ENCODE measurements around the gene ULK1.

DNA sequence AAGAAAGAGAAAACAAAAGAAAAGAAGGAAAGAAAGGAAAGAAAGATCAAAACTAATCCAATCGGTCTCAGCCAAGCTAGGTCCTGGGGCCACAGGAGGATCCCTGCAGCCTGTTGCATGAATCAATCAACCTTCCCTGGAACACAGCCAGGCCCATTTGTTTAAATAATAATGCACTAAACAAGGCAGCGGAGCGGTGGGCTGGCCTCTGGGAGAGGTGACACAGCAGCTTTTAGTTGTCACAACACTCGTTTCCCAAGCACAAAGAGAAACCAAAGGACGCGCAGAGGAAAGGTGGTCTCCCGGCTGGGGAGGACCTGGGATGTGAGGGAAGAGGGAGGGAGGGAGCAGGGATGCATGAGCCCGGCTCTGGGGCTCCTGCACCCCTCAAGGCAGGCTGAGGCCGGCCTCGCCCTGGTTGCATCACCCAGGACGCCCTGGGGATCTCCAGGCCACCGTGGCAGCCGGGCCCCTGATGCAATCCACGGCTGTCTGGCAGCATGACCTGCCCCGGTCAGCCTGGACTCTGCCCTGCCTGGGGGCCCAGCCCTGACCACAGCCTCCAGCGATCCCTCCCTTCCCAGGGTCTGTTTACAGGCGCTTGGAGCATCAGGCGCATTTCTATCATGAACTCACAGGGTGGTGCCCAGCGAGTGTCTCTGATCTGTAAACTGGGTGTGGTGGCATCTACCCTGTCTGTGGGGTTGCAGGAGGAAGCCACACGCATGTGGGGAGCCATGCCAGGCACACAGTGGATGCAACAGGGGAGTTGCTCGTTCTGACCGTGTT, 33.8 kb upstream of the ULK1 start:
- TF ChIP-seq, protein P1, sequence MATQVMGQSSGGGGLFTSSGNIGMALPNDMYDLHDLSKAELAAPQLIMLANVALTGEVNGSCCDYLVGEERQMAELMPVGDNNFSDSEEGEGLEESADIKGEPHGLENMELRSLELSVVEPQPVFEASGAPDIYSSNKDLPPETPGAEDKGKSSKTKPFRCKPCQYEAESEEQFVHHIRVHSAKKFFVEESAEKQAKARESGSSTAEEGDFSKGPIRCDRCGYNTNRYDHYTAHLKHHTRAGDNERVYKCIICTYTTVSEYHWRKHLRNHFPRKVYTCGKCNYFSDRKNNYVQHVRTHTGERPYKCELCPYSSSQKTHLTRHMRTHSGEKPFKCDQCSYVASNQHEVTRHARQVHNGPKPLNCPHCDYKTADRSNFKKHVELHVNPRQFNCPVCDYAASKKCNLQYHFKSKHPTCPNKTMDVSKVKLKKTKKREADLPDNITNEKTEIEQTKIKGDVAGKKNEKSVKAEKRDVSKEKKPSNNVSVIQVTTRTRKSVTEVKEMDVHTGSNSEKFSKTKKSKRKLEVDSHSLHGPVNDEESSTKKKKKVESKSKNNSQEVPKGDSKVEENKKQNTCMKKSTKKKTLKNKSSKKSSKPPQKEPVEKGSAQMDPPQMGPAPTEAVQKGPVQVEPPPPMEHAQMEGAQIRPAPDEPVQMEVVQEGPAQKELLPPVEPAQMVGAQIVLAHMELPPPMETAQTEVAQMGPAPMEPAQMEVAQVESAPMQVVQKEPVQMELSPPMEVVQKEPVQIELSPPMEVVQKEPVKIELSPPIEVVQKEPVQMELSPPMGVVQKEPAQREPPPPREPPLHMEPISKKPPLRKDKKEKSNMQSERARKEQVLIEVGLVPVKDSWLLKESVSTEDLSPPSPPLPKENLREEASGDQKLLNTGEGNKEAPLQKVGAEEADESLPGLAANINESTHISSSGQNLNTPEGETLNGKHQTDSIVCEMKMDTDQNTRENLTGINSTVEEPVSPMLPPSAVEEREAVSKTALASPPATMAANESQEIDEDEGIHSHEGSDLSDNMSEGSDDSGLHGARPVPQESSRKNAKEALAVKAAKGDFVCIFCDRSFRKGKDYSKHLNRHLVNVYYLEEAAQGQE (IDR thresholded peaks at IDR 0.05; ENCODE audit: borderline replicate concordance), result no peak
- TF ChIP-seq CTCF (IDR thresholded peaks at IDR 0.05; ENCODE audit: poor library complexity, severe bottlenecking) (no peak), RAD21 (conservative IDR thresholded peaks at IDR 0.05) (no peak), MXI1 (conservative IDR thresholded peaks at IDR 0.05; ENCODE audit: poor library complexity, severe bottlenecking) (no peak)
